Measurements from ENCODE around the gene UMODL1. TPM values are rescaled to one million over a fixed set of nuclear protein-coding genes. Genes with fewer than 3 reads are reported as not detected.

UMODL1 gene
- total and polyA plus RNA-seq, 2 of the 13 experiments (the other 11 are each of a cell fraction or from before 2014, with no cell fraction given) = not detected

DNA sequence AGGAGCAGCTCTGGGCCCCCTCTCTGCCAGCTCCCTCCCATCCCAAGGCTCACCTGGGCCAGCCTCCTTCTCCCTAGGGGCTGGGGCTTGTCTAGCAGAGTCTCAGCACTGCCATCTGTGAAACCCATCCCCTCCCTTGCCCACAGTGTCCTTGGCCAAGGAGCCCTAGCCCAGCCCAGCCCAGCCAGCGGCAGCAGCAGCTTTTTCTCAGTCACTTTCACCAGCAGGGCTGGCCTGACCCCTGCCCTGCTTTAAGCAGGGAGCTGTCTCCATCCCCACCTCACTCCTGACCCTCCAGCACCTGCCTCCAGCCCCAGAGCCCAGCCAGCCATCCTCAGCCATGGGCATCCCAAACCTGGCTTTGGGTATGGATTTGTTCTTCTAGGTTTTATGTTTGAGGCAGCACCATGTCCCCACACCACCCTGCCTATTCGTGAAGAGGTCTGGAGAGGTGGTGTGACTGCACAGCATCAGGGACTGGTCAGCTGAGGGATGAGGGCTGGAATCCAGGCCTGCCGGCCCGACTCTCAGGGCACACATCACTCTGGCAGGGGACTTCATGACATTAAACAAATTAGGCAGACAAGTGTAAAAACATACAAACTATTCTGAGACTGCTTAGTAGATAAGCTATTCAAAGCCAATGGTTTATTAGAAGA is 111.7 kb downstream of the UMODL1 start:
- POLR2A ChIA-PET = no interaction called here
- TF ChIP-seq KAT8 (CRISPR knock-in tag; IDR thresholded peaks at IDR 0.05) (no peak), SMARCE1 (IDR thresholded peaks at IDR 0.05; ENCODE audit: borderline replicate concordance) (no peak), SRY (CRISPR knock-in tag; IDR thresholded peaks at IDR 0.05) (no peak), ATF7-NPFF (CRISPR knock-in tag; IDR thresholded peaks at IDR 0.05; ENCODE audit: low read depth) (no peak)
- H3K9me3 ChIP-seq (ENCODE audit: low read length) = no peaks in the 10 kb centered on the region
- H3K36me3 ChIP-seq (replicated peaks in 1 of 2; ENCODE audit: control insufficient read depth in 1 of 2, insufficient read depth in 2 of 2, low read length in 2 of 2) = no peaks in the 10 kb centered on the region
- WGBS (ENCODE audit: low lambda C conversion rate) = 0% methylated on average over 3 of the region's 4 CpGs
- ATAC-seq = no peak
- no peaks in the 10 kb centered on the region for H3K79me2 ChIP-seq (ENCODE audit: insufficient read depth, low read length)
- in situ Hi-C loops (cut with HindIII; ENCODE audit: extremely low pct_ligation_motif_present, low pct_unique_long_range_greater_than_20kb) = no loop called here
- FAIRE-seq = no peak
- H2AFZ ChIP-seq (ENCODE audit: low read length) = no peak overlapping the region
- no peak for DNase-seq (ENCODE audit: low spot score)
- no peaks in the 10 kb centered on the region for H3K27me3 ChIP-seq (ENCODE audit: control insufficient read depth in 1 of 2, insufficient read depth in 2 of 2, low read length in 2 of 2)
- CTCF ChIA-PET (ENCODE audit: low intra/inter-chr PET ratio, low total read pairs) = no interaction called here
- H4K20me1 ChIP-seq (ENCODE audit: insufficient read depth, low read length) = no peaks in the 10 kb centered on the region
- intact Hi-C loops (cut with micrococcal nuclease; ENCODE audit: unreplicated experiment) = no loop called here
- BruUV-seq (replicated peaks) = no TSS peak
- no peaks in the 10 kb centered on the region for H3K4me1 ChIP-seq (ENCODE audit: insufficient read depth, low read length)
- H3K27ac ChIP-seq (ENCODE audit: extremely low read length, insufficient read depth, low read length) = no peak overlapping the region
- no peak overlapping the region for H3K9ac ChIP-seq (ENCODE audit: insufficient read depth, low read depth, low read length)
- no peak overlapping the region for H3K4me2 ChIP-seq (ENCODE audit: low read depth, low read length)
- H3K4me3 ChIP-seq (replicated peaks in 1 of 3; ENCODE audit: insufficient read depth in 1 of 3, low read depth in 2 of 3, low read length in 3 of 3) = no peak overlapping the region

DNA sequence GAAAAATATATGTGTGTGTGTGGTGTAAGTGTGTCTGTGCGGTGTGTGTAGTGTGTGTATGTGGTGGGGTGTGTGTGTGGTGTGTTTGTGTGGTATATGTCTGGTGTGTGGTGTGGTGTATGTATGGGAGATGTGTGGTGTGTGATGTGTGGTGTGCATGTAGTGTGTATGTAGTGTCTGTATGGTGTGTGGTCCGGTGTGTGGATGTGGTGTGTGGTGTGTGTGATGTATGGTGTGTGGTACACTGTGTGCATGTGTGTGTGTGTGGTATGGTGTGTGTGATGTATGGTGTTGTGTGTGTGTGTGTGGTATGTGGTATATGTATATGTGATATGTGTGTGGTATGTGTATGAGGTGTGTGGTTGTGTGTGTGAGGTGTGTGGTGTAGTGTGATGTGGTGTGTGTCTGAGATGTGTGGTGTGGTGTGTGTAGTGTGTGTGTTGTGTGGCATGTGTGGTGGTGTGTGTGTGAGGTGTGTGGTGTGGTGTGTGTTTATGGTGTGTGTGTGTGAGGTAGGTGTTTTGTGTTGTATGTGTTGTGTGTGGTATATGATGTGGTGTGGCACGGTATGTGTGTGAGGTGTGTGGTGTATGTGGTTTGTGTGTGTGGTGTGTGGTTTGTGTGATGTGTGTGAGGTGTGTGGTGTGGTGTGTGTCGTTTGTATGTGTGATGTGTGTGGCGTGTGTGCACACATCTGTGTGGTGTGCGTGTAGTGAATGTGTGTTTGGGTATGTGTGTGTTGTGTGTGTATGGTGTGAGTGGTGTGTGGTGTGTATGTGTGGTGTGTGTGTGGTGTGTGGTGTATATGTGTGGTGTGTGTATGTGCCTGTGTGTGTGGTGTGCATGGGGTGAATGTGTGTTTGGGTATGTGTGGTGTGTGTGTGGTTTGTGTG is 112.5 kb downstream of the UMODL1 start:
- no peak for ATAC-seq
- Histone ChIP-seq H4K20me1 (ENCODE audit: insufficient read depth, low read length) (no peaks in the 10 kb centered on the region), H3K9me3 (ENCODE audit: low read length) (no peaks in the 10 kb centered on the region), H3K4me2 (ENCODE audit: low read depth, low read length) (no peak overlapping the region), H3K27me3 (ENCODE audit: control insufficient read depth in 1 of 2, insufficient read depth in 2 of 2, low read length in 2 of 2) (no peaks in the 10 kb centered on the region; a peak in 1 of 5 replicates), H3K9ac (ENCODE audit: insufficient read depth, low read depth, low read length) (no peak overlapping the region), H2AFZ (ENCODE audit: low read length) (no peak overlapping the region), H3K36me3 (replicated peaks in 1 of 2; ENCODE audit: control insufficient read depth in 1 of 2, insufficient read depth in 2 of 2, low read length in 2 of 2) (no peaks in the 10 kb centered on the region), H3K4me3 (replicated peaks in 1 of 3; ENCODE audit: insufficient read depth in 1 of 3, low read depth in 2 of 3, low read length in 3 of 3) (no peak overlapping the region), H3K27ac (ENCODE audit: extremely low read length, insufficient read depth, low read length) (no peak overlapping the region), H3K79me2 (ENCODE audit: insufficient read depth, low read length) (no peaks in the 10 kb centered on the region), H3K4me1 (ENCODE audit: insufficient read depth, low read length) (no peaks in the 10 kb centered on the region)
- no peak for TF ChIP-seq ZNF121 (CRISPR knock-in tag; IDR thresholded peaks at IDR 0.05)
- TF ChIP-seq HDAC2 (CRISPR knock-in tag; IDR thresholded peaks at IDR 0.05) = no peak
- TF ChIP-seq HHEX (CRISPR knock-in tag; IDR thresholded peaks at IDR 0.05) = no peak
- no peak for TF ChIP-seq TOPORS (CRISPR knock-in tag; IDR thresholded peaks at IDR 0.05)
- TF ChIP-seq, protein P1, sequence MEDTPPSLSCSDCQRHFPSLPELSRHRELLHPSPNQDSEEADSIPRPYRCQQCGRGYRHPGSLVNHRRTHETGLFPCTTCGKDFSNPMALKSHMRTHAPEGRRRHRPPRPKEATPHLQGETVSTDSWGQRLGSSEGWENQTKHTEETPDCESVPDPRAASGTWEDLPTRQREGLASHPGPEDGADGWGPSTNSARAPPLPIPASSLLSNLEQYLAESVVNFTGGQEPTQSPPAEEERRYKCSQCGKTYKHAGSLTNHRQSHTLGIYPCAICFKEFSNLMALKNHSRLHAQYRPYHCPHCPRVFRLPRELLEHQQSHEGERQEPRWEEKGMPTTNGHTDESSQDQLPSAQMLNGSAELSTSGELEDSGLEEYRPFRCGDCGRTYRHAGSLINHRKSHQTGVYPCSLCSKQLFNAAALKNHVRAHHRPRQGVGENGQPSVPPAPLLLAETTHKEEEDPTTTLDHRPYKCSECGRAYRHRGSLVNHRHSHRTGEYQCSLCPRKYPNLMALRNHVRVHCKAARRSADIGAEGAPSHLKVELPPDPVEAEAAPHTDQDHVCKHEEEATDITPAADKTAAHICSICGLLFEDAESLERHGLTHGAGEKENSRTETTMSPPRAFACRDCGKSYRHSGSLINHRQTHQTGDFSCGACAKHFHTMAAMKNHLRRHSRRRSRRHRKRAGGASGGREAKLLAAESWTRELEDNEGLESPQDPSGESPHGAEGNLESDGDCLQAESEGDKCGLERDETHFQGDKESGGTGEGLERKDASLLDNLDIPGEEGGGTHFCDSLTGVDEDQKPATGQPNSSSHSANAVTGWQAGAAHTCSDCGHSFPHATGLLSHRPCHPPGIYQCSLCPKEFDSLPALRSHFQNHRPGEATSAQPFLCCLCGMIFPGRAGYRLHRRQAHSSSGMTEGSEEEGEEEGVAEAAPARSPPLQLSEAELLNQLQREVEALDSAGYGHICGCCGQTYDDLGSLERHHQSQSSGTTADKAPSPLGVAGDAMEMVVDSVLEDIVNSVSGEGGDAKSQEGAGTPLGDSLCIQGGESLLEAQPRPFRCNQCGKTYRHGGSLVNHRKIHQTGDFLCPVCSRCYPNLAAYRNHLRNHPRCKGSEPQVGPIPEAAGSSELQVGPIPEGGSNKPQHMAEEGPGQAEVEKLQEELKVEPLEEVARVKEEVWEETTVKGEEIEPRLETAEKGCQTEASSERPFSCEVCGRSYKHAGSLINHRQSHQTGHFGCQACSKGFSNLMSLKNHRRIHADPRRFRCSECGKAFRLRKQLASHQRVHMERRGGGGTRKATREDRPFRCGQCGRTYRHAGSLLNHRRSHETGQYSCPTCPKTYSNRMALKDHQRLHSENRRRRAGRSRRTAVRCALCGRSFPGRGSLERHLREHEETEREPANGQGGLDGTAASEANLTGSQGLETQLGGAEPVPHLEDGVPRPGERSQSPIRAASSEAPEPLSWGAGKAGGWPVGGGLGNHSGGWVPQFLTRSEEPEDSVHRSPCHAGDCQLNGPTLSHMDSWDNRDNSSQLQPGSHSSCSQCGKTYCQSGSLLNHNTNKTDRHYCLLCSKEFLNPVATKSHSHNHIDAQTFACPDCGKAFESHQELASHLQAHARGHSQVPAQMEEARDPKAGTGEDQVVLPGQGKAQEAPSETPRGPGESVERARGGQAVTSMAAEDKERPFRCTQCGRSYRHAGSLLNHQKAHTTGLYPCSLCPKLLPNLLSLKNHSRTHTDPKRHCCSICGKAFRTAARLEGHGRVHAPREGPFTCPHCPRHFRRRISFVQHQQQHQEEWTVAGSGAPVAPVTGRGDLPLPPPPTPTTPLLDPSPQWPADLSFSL (CRISPR knock-in tag; IDR thresholded peaks at IDR 0.05) = peak; percentile 21; the same call in 1 of the 2 replicates
- intact Hi-C loops (cut with micrococcal nuclease; ENCODE audit: unreplicated experiment) = no loop called here
- ChIA-PET POLR2A (no interaction called here), CTCF (ENCODE audit: low intra/inter-chr PET ratio, low total read pairs) (no interaction called here)
- in situ Hi-C loops (cut with HindIII; ENCODE audit: extremely low pct_ligation_motif_present, low pct_unique_long_range_greater_than_20kb) = no loop called here
- DNase-seq (ENCODE audit: low spot score) = no peak
- peak; percentile 15 for FAIRE-seq
- WGBS (ENCODE audit: low lambda C conversion rate) = 23% methylated on average over 6 of the region's 6 CpGs
- BruUV-seq (replicated peaks) = no TSS peak
